Mesendoderm (in vitro differentiated cells): ENCODE results near the gene GINS2.

ENCODE experiments used
- DNase-seq: peaks from one replicate; pipeline ENCODE4 v3.0.0; 2013
- H2AK5ac ChIP-seq: 2 replicates; pipeline ENCODE4 v1.6.1; 2013; ENCODE audit warnings: low read length, inconsistent platforms
- H2BK120ac ChIP-seq: 2 replicates; pipeline ENCODE4 v1.6.1; 2013; ENCODE audit warnings: low read depth, mild to moderate bottlenecking, low read length, moderate library complexity, mixed read lengths
- H2BK15ac ChIP-seq: replicated peaks from 2 replicates; pipeline ENCODE4 v1.6.1; 2013; ENCODE audit warnings: low read depth, mild to moderate bottlenecking, moderate library complexity
- H2BK5ac ChIP-seq: 2 replicates; pipeline ENCODE4 v1.6.1; 2013; ENCODE audit warnings: low read length, inconsistent platforms
- H3K18ac ChIP-seq: 2 replicates; pipeline ENCODE4 v1.6.1; 2013; ENCODE audit warnings: mild to moderate bottlenecking, low read length, mixed read lengths
- H3K23ac ChIP-seq: one replicate; pipeline ENCODE4 v1.6.1; 2013; ENCODE audit warnings: low read length
- H3K27ac ChIP-seq: 2 replicates; pipeline ENCODE4 v1.5.1; 2013; ENCODE audit warnings: low read depth, mild to moderate bottlenecking, inconsistent platforms, low read length, moderate library complexity
- H3K27me3 ChIP-seq: 2 replicates; pipeline ENCODE4 v1.6.1; 2013; ENCODE audit warnings: low read length, control low read depth, mild to moderate bottlenecking, inconsistent platforms; ENCODE audit not compliant: insufficient read depth, poor library complexity
- H3K36me3 ChIP-seq: 2 replicates; pipeline ENCODE4 v1.6.1; 2013; ENCODE audit warnings: low read length, inconsistent platforms; ENCODE audit not compliant: control insufficient read depth, insufficient read depth
- H3K4ac ChIP-seq: one replicate; pipeline ENCODE4 v1.6.1; 2013; ENCODE audit warnings: low read depth, mild to moderate bottlenecking, low read length, moderate library complexity
- H3K4me1 ChIP-seq: 2 replicates; pipeline ENCODE4 v1.6.1; 2013; ENCODE audit warnings: low read depth, low read length, inconsistent platforms; ENCODE audit not compliant: control insufficient read depth
- H3K4me2 ChIP-seq: 2 replicates; pipeline ENCODE4 v1.6.1; 2013; ENCODE audit warnings: low read length
- H3K4me3 ChIP-seq: 2 replicates; pipeline ENCODE4 v1.5.1; 2013; ENCODE audit warnings: mild to moderate bottlenecking, low read length
- H3K56ac ChIP-seq: one replicate; pipeline ENCODE4 v1.6.1; 2013; ENCODE audit warnings: low read length
- H3K79me1 ChIP-seq: 2 replicates; pipeline ENCODE4 v1.6.1; 2013; ENCODE audit warnings: low read length, inconsistent platforms
- H3K79me2 ChIP-seq: 2 replicates; pipeline ENCODE4 v1.6.1; 2013; ENCODE audit warnings: mild to moderate bottlenecking, low read length; ENCODE audit not compliant: control insufficient read depth, insufficient read depth
- H3K9ac ChIP-seq: 2 replicates; pipeline ENCODE4 v1.6.1; 2013; ENCODE audit warnings: low read length, inconsistent platforms
- H4K5ac ChIP-seq: one replicate; pipeline ENCODE4 v1.6.1; 2013; ENCODE audit warnings: low read length
- H4K8ac ChIP-seq: one replicate; pipeline ENCODE4 v1.6.1; 2013; ENCODE audit warnings: low read depth, mild to moderate bottlenecking, control low read depth, low read length, moderate library complexity
- WGBS: extraction: QIAGEN DNeasy Blood & Tissue Kit; methylation state at CpG from one replicate; pipeline ENCODE4 v1.1.7; 2013; ENCODE audit warnings: low lambda C conversion rate, missing lambda C conversion rate; ENCODE audit not compliant: insufficient coverage; ENCODE audit errors: extremely low coverage; 5-methylcytosine and 5-hydroxymethylcytosine counted together

The GINS2 gene

DNA sequence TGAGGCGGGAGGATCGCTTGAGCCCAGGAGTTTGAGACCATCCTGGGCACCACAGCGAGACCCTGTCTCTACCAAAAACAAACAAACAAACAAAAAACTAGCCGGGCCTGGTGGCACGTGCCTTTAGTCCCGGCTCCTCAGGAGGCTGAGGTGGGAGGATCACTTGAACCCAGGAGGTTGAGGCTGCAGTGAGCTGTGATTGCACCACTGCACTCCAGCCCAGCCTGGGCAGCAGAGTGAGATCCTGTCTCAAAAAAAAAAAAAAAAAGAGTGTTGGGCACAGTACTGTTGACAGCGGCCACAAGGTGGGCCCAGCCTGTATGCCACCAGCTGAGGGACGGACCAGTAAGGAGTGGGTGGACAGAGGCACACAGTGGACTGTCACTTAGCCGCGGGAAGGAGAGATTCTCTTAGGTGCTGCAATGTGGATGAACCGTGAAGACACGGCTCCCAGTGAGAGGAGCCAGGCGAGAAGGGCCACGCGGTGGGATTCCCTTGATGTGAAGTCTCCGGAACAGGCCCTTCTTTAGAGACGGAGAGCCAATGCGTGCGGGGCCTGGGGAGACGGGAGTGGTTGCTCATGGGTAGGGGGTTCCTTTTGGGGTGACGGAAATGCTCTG, 44.6 kb downstream of the GINS2 start:
- Histone ChIP-seq H3K56ac (no peak overlapping the region), H3K4me3 (no peak overlapping the region), H3K23ac (no peak overlapping the region), H3K4me1 (no peaks in the 10 kb centered on the region), H3K18ac (no peak overlapping the region), H3K27ac (no peak overlapping the region), H4K8ac (no peak overlapping the region), H3K27me3 (no peaks in the 10 kb centered on the region), H4K5ac (no peak overlapping the region), H2AK5ac (no peak overlapping the region), H2BK15ac (no peak overlapping the region), H3K36me3 (no peaks in the 10 kb centered on the region), H3K4me2 (no peak overlapping the region), H2BK120ac (no peak overlapping the region), H3K79me2 (peaks cover 13% of the 10 kb centered on the region), H3K4ac (no peak overlapping the region), H3K79me1 (peaks cover 7% of the 10 kb centered on the region), H3K9ac (no peak overlapping the region), H2BK5ac (no peak overlapping the region)
- DNase-seq, result no peak
- no CpG with 5 or more reads among the region's 21 CpGs for WGBS

DNA sequence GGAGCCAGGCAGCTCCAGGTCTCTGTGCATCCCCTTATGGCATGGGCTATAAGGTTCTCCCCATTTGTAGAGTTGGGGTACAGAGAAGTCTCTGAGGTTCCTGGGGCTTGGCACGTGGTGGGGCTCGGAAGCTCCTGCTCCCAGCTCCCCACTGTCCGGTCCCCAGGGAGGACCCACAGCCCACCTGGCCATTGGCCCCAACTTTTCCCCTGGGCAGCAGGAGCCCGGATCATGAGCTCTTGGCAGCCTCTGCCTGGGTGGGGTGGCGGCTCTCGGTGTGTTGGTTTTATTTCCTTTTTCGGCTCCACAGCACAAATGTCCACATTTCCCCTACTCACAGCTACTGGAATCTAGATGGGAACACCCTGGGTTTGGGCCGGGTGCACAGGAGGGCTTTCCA, 45.1 kb downstream of the GINS2 start:
- Histone ChIP-seq H3K4me2 (no peak overlapping the region), H3K4me1 (no peaks in the 10 kb centered on the region), H3K79me1 (peaks cover 7% of the 10 kb centered on the region), H3K79me2 (peaks cover 14% of the 10 kb centered on the region), H3K56ac (no peak overlapping the region), H4K5ac (no peak overlapping the region), H2BK5ac (no peak overlapping the region), H3K36me3 (no peaks in the 10 kb centered on the region), H3K18ac (no peak overlapping the region), H3K9ac (no peak overlapping the region), H3K4me3 (no peak overlapping the region), H2BK120ac (no peak overlapping the region), H3K27ac (no peak overlapping the region), H2BK15ac (no peak overlapping the region), H3K27me3 (no peaks in the 10 kb centered on the region), H2AK5ac (no peak overlapping the region), H3K4ac (no peak overlapping the region), H3K23ac (no peak overlapping the region), H4K8ac (no peak overlapping the region)
- no CpG with 5 or more reads among the region's 8 CpGs for WGBS
- DNase-seq, result no peak

DNA sequence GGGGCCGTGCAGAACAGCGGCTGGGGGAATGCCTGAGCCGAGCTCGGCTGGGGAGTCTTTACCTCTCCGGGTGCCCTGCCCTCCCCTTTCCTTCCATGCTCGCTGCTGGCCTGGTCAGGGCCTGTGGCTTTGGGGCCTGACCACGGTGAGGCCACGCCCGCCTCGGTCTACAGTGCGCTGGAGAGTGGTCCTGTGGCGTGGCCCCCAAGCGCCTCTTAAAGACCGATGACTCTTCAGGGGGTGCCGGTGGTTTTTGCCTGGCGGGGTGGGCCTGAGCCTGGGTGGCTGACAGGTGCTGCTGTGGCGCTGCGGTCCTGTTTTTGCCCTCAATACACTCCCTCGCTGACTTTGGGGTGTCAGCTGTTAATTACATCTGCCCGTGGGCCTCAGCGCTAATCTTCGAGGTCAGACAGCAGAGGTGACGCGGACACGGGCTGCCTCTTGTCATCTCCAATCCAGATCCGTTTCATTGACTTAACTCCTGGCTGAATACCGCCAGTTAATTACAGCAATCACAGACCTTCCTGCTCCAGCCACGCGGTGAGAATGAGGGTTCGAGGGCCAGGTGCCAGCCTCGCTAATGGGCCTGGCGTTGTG, 45.9 kb downstream of the GINS2 start:
- Histone ChIP-seq H2AK5ac (no peak overlapping the region), H3K36me3 (no peaks in the 10 kb centered on the region), H2BK15ac (no peak overlapping the region), H4K8ac (no peak overlapping the region), H3K4me1 (no peaks in the 10 kb centered on the region), H3K23ac (no peak overlapping the region), H3K79me2 (peaks cover 14% of the 10 kb centered on the region), H3K79me1 (peaks cover 7% of the 10 kb centered on the region), H3K4me3 (no peak overlapping the region), H3K18ac (no peak overlapping the region), H3K4me2 (no peak overlapping the region), H2BK5ac (no peak overlapping the region), H2BK120ac (no peak overlapping the region), H3K4ac (no peak overlapping the region), H3K9ac (no peak overlapping the region), H3K56ac (no peak overlapping the region), H4K5ac (no peak overlapping the region), H3K27me3 (no peaks in the 10 kb centered on the region), H3K27ac (no peak overlapping the region)
- WGBS, result no CpG with 5 or more reads among the region's 32 CpGs
- DNase-seq, result no peak

DNA sequence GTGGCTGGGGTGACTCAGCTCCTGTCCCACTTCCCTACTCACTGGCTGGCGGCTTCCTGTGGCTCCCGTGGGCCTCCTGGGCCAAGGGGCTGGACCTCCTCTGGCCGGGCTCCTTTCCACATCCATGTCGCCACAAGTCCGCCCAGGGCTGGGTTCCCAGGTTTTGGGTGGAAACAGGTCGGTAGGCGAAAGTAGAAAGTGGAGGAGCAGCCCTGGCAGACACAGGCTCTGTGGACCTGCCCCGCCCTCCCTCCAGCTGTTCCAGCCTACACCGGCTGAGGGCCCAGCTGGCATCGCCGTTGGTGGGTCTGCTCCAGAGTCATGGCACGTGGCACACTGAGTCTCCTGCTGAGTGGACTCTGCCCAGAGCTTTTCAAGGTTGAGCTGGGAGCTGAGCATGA, 47.0 kb downstream of the GINS2 start:
- no peak for DNase-seq
- Histone ChIP-seq H2BK5ac (no peak overlapping the region), H3K4me3 (no peak overlapping the region), H3K4me1 (no peaks in the 10 kb centered on the region), H4K5ac (no peak overlapping the region), H3K23ac (no peak overlapping the region), H3K79me1 (peaks cover 10% of the 10 kb centered on the region), H2BK15ac (no peak overlapping the region), H3K9ac (no peak overlapping the region), H3K27ac (no peak overlapping the region), H3K56ac (no peak overlapping the region), H3K18ac (no peak overlapping the region), H3K79me2 (peaks cover 19% of the 10 kb centered on the region), H2AK5ac (no peak overlapping the region), H3K36me3 (no peaks in the 10 kb centered on the region), H3K4me2 (no peak overlapping the region), H2BK120ac (no peak overlapping the region), H3K4ac (no peak overlapping the region), H4K8ac (no peak overlapping the region), H3K27me3 (no peaks in the 10 kb centered on the region)
- WGBS, result no CpG with 5 or more reads among the region's 12 CpGs

DNA sequence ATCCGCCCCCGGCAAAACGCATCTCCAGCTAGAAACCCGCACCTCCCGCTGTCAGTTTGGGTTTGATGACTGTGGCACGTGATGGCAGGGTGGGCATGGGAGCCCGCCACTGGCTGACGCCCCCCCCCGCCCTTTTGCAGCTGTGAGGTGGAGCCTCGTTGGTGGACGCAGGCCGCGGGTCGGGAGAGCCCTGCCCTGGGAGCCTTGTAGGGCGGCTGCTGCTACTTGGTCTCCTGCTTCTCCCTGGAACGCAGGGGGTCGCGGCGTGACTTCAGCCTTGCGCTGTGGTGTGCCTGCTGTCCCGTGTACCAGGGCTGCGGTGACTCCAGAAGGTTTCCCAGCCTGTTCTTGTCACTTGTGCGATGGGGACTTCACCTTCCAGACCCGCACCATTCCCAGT, 47.4 kb downstream of the GINS2 start:
- H3K18ac ChIP-seq, result no peak overlapping the region
- no peaks in the 10 kb centered on the region for H3K36me3 ChIP-seq
- H3K79me2 ChIP-seq, result peaks cover 22% of the 10 kb centered on the region
- no peak overlapping the region for H3K4me2 ChIP-seq
- H3K4me1 ChIP-seq, result no peaks in the 10 kb centered on the region
- H3K56ac ChIP-seq, result no peak overlapping the region
- H4K5ac ChIP-seq, result no peak overlapping the region
- H3K4ac ChIP-seq, result no peak overlapping the region
- peaks cover 10% of the 10 kb centered on the region for H3K79me1 ChIP-seq
- no peak overlapping the region for H3K4me3 ChIP-seq
- H2AK5ac ChIP-seq, result no peak overlapping the region
- H3K23ac ChIP-seq, result no peak overlapping the region
- no peak overlapping the region for H2BK15ac ChIP-seq
- DNase-seq, result no peak
- no peak overlapping the region for H2BK5ac ChIP-seq
- no peak overlapping the region for H4K8ac ChIP-seq
- H3K27ac ChIP-seq, result no peak overlapping the region
- no CpG with 5 or more reads among the region's 24 CpGs for WGBS
- no peak overlapping the region for H2BK120ac ChIP-seq
- H3K27me3 ChIP-seq, result no peaks in the 10 kb centered on the region
- no peak overlapping the region for H3K9ac ChIP-seq

DNA sequence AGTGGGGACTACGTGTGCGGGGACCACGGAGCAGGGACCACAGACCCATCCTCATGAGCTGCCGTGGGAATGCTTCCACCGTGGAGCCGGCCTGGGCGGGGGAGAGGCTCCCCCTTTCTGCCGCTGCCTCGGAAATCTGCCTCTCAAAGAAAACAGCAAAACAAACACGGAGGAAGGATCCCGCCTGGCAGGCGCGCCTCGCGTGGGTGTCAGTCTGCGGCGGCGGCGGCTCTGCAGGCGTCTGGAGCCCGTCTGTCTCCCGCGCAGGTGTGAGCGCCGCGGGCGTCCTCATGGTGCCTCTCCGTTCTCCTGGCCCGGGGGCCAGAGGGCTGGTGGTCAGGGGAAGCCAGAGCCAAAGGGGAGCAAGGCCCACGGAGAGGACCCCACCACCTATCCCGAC, 48.2 kb downstream of the GINS2 start:
- H3K4me1 ChIP-seq, result no peaks in the 10 kb centered on the region
- no peak overlapping the region for H3K18ac ChIP-seq
- H3K9ac ChIP-seq, result no peak overlapping the region
- H3K36me3 ChIP-seq, result no peaks in the 10 kb centered on the region
- H3K4me2 ChIP-seq, result no peak overlapping the region
- H3K79me2 ChIP-seq, result peaks cover 21% of the 10 kb centered on the region
- H3K27ac ChIP-seq, result no peak overlapping the region
- no peak overlapping the region for H3K4ac ChIP-seq
- no peak overlapping the region for H2BK15ac ChIP-seq
- H3K23ac ChIP-seq, result no peak overlapping the region
- no peak overlapping the region for H2BK5ac ChIP-seq
- no peak overlapping the region for H4K5ac ChIP-seq
- no peaks in the 10 kb centered on the region for H3K27me3 ChIP-seq
- WGBS, result no CpG with 5 or more reads among the region's 31 CpGs
- no peak overlapping the region for H2BK120ac ChIP-seq
- peaks cover 8% of the 10 kb centered on the region for H3K79me1 ChIP-seq
- no peak overlapping the region for H2AK5ac ChIP-seq
- no peak overlapping the region for H4K8ac ChIP-seq
- H3K4me3 ChIP-seq, result no peak overlapping the region
- no peak for DNase-seq
- no peak overlapping the region for H3K56ac ChIP-seq
